H4 (cell line): Measurements from ENCODE around the gene FURIN. TPM values are rescaled to one million over a fixed set of nuclear protein-coding genes. Genes with fewer than 3 reads are reported as not detected.
A peak's percentile ranks its signal among the peaks of the same experiment; 100 is the strongest.
"Not testable (repeated sequence)": the region's sequence is repeated elsewhere in the genome, so short reads cannot be mapped to it uniquely, and the experiment has no call there.

ENCODE experiments used
- DNase-seq: peaks from one replicate; pipeline ENCODE4 v3.0.0-alpha.2; 2015; ENCODE audit warnings: low spot score
- total RNA-seq: library from RNA; depleted of rRNA; stranded (reverse); fragments of >200 nt; shearing (Covaris generic); gene quantifications from 2 replicates; pipeline ENCODE4 v1.2.3, GENCODE V29; 2014

The FURIN gene
- total RNA-seq, 1 experiment from 2014 or later, result 8.1 TPM

DNA sequence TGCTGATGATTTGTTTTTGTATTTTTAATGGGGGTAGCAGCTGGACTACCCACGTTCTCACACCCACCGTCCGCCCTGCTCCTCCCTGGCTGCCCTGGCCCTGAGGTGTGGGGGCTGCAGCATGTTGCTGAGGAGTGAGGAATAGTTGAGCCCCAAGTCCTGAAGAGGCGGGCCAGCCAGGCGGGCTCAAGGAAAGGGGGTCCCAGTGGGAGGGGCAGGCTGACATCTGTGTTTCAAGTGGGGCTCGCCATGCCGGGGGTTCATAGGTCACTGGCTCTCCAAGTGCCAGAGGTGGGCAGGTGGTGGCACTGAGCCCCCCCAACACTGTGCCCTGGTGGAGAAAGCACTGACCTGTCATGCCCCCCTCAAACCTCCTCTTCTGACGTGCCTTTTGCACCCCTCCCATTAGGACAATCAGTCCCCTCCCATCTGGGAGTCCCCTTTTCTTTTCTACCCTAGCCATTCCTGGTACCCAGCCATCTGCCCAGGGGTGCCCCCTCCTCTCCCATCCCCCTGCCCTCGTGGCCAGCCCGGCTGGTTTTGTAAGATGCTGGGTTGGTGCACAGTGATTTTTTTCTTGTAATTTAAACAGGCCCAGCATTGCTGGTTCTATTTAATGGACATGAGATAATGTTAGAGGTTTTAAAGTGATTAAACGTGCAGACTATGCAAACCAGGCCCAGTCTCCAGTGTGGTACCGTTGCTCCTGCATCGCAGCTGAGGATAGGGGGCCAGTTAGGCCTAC is 14.6 kb downstream of the FURIN start:
- DNase-seq, result no peak

DNA sequence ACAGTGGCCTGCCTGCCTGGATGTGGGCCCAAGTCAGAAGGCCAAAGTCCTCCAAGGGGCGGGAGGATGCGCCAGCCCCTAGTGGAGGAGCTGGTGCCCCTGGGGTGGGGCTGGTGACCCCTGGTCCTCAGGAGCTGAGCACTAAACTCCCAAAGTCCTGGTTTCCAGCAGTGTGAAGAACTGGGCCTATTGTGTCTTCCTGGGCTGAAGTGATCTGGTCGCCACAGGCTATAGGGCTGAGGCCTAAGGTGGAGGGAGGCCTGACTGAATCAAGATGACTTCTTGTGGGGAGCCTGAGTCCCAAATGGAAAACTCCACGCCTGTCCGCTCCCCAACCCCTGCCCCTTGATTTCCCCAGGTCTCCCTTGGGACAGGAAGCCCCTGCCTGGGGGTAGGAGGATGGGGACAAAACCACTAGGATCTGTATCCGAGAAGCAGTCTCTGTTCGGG is 15.2 kb downstream of the FURIN start:
- DNase-seq, result no peak

DNA sequence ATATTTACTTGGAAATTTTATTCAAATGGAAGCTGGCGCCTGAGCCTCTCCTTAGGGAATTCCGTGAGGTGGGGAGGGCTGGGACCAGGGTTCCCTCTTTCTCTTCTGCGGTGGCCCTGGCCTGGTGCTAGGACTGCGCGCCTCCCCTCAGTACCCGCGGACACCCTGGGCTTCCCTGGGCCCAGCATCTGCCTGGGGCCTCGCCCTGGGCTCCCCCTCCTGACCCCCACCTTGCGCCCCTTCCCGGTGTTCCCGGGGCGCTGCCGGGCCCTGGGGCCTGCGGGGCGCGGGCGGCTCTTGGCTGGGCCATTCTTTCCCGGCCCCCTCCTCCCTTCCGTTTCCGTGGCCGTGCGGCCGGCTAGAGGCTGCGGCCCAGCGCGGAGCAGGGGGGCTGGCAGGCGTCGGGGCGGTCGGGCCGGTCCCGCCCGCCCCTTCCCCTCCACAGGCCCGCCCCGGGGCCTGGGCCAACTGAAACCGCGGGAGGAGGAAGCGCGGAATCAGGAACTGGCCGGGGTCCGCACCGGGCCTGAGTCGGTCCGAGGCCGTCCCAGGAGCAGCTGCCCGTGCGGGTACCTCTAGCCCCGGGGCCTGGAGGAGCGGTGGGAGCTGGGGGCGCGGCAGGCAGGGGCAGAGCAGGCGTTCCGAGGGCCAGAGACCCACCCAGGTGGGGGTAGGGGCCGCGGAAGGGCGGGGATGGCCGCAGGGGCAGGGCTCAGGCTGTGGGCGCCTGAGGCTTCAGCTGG is 15.8 kb downstream of the FURIN start, which contains the start of gene FES:
TSS of gene FES (plus strand) at position 529 of the 743 bp plus-strand sequence. CDS start 542 bp downstream, outside the sequence.
- DNase-seq, result no peak

DNA sequence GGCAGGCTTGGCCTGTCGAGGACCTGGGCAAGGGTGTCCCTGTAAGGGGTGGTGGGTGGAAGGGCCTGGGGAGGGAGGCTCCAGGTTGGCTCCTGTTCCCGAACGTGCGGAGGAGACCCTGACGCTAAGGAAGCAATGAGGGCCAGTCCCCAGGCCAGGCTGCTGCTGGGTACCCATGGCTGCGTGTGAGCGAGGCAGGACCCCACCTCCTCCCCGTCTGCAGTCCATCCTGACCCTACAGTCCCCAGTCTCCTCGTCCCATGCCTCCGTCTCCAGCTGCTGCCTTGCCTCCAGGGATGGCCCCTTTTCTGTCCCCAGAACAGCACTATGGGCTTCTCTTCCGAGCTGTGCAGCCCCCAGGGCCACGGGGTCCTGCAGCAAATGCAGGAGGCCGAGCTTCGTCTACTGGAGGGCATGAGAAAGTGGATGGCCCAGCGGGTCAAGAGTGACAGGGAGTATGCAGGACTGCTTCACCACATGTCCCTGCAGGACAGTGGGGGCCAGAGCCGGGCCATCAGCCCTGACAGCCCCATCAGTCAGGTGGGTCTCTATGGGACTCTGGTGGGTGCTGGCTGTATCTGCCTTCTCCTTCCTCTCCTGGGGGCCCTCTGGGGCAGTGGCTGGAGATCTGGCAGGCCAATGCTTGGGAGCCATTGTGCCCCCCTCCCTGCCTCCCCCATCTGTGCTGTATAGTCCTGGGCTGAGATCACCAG is 16.5 kb downstream of the FURIN start:
- no peak for DNase-seq

DNA sequence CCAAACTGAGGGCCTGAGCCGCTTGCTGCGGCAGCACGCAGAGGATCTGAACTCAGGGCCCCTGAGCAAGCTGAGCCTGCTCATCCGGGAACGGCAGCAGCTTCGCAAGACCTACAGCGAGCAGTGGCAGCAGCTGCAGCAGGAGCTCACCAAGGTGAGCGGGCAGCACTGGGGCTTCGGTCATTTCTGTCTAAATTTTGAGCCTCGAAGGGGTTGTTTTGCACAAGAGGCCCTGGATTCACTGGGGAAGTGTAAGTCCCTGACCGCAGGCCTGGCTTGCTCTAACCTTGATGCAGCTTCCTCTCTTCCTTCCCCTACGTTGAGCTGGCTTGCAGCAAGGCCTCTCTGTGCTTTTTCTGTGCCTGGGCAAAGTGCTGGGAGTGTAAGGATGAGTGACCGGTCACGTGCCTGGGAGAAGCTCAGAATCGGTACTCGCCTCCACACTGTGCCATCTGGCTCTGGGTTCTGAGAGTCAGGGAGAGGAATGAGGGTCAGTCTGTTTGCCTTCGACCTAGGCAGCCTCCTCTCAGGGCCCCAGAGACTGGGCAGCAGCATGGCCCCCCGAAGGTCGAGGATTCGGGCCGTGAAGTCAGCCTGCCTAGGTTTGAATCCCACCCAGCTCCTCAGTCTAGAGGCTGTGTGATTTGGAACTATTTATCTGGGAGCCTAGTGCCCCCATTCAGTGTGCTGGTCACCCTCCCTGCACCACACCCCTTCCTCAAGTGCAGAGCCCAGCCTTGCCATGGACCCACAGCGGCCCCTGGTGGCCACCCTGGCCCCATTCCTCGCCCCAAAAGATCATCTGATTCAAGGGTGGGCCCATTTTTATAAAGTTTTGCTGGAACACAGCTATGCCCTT is 17.3 kb downstream of the FURIN start:
- peak; percentile 43 for DNase-seq

DNA sequence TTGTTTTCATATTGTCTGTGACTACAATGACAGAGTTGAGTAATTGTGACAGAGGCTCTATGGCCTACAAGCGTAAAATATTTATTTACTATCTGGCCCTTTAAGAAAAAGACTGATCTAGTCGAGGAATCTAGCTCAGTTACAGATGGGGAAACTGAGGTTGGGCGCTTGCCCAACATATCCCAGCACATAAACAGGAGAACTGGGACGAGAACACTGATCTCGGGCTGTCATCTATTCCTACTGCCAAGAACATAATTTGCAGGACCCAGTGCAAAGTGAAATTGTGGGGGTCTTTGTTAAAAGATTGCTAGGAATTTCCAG is 17.9 kb downstream of the FURIN start:
- DNase-seq, result no peak

DNA sequence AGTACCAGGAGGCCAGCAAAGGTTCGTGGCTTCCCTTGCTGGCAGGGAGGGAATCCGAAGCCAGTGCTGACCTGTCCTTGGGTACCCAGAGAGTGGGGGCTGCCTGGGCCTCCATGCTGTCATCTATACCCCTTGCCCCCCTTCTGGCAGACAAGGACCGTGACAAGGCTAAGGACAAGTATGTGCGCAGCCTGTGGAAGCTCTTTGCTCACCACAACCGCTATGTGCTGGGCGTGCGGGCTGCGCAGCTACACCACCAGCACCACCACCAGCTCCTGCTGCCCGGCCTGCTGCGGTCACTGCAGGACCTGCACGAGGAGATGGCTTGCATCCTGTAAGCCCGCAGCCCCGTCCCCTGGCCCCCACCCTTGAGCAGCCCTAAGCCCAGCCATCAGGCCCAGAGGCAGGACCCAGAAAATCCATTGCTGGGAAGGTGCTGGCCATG is 18.7 kb downstream of the FURIN start:
- DNase-seq, result no peak

DNA sequence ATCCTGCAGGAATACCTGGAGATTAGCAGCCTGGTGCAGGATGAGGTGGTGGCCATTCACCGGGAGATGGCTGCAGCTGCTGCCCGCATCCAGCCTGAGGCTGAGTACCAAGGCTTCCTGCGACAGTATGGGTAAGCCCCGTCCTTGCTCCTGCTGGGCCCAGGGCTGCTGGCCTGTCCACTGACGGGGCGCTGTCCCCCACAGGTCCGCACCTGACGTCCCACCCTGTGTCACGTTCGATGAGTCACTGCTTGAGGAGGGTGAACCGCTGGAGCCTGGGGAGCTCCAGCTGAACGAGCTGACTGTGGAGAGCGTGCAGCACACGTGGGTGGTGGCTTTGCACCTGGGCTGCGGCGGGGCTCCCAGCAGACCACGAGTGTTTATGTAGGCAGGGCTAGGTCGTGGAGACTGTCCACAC is 20.9 kb downstream of the FURIN start:
- no peak for DNase-seq

DNA sequence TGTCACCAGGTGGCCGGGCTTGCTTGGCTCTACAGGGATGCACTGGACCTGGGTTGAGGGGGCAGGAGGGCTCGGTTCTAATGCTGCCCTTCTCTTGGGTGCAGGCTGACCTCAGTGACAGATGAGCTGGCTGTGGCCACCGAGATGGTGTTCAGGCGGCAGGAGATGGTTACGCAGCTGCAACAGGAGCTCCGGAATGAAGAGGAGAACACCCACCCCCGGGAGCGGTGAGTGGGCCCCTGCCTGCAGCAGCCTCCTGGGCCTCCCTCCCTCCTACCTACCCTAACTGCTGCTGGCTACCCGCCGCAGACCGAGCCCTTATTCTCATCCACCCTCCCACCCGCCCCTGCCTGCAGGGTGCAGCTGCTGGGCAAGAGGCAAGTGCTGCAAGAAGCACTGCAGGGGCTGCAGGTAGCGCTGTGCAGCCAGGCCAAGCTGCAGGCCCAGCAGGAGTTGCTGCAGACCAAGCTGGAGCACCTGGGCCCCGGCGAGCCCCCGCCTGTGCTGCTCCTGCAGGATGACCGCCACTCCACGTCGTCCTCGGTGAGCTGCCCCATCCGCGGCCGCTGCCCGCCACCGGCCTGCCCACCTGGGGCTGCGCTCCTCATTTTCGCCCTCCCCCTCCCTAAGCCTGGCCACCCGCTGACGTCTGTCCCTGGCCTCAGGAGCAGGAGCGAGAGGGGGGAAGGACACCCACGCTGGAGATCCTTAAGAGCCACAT is 21.5 kb downstream of the FURIN start:
- no peak for DNase-seq

DNA sequence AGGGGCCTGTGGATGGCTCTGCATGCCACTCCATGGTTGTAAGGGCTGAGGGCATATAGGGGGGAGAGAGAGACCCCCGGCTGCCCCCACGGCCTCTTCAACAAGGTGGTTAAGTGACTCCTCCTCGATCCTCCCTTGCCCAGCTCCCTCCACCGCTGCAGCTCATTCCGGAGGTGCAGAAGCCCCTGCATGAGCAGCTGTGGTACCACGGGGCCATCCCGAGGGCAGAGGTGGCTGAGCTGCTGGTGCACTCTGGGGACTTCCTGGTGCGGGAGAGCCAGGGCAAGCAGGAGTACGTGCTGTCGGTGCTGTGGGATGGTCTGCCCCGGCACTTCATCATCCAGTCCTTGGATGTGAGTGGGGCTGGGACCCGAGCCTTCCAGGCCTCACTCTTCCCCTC is 22.5 kb downstream of the FURIN start:
- no peak for DNase-seq

DNA sequence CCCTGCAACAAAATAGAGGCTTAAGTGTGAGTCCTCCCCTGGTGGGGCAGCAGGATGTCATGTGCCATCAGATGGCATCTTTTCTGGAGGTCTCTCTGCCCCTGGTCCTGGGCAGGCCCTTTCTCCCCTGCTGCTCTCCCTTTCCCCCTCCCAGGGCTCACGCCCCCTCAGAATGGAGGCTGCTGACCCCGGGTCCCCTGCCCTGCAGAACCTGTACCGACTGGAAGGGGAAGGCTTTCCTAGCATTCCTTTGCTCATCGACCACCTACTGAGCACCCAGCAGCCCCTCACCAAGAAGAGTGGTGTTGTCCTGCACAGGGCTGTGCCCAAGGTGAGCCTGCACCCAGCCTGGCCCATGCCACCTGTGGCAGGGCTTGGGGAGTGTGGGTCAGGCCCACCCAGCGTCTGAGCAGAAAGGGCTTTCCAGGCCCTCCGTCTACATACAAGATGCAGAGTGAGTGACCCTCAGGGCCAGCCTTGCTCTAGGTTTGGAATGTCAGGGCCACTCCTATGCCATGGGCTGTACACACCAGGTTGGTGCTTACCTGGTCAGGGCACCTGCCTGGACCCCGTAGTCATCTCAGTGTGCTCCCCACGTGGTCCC is 23.1 kb downstream of the FURIN start:
- DNase-seq, result no peak

DNA sequence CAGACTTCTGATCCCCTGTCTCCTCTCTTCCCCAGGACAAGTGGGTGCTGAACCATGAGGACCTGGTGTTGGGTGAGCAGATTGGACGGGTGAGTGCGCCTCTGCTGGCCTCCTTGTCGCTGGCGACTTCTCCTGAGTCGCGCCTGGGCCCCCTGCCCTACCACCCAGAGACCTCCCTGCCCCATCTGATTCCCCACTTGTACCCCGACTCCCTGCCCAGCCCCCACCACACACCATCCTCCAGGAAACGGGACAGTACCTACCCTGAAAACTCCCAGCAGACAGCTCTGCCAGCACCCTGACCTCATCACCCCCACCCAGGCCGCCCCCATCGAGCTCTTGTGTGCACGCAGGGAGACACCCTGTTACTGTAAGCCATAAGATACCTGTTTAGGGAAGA is 23.6 kb downstream of the FURIN start:
- DNase-seq, result no peak

DNA sequence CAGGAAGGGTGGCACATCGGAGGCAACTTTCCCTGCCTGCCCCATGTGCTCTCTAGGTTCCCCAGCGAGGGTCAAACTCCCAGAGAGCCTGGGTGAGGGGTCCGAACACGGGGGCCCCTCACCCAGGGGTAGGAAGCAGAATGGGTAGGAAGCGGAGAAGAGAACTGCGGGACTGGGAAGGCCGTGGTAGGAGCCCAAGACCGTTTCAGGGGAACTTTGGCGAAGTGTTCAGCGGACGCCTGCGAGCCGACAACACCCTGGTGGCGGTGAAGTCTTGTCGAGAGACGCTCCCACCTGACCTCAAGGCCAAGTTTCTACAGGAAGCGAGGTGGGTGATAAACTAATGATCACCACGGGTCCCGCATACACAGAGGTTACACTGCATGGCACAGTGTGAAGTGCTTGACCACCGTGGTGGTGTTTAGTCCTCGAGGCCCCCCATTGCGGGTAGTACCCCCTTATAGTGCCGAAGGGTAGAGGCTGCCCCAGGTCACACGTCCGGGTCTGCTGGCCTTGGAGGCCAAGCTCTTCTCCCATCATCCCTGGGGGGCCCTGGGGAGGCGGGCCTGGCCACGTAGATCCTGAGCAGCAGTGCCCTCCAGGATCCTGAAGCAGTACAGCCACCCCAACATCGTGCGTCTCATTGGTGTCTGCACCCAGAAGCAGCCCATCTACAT is 24.2 kb downstream of the FURIN start:
- no peak for DNase-seq

DNA sequence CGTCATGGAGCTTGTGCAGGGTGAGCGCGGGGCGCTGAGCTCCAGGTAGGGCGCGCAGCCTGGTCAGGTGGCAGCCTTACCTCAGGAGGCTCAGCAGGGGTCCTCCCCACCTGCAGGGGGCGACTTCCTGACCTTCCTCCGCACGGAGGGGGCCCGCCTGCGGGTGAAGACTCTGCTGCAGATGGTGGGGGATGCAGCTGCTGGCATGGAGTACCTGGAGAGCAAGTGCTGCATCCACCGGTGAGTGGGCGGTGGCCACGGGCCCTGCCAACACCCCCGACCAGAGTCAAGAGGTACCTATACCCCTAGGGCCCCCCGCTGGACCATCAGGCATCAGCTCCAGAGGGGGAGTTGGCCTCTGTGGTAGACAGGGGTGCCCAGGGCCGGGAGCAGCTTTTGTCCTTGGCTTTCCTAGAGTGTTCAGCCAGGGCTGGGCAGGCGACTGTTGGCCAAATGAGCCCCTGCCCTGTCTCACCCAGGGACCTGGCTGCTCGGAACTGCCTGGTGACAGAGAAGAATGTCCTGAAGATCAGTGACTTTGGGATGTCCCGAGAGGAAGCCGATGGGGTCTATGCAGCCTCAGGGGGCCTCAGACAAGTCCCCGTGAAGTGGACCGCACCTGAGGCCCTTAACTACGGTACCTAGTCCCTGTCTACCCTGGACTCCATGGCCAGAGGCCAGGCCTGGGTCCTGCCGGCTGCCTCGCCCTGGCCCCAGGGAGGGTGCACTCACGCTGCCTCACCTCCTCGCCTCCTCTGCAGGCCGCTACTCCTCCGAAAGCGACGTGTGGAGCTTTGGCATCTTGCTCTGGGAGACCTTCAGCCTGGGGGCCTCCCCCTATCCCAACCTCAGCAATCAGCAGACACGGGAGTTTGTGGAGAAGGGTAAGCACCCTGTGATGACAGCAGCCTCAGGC is 25.0 kb downstream of the FURIN start:
- no peak for DNase-seq

DNA sequence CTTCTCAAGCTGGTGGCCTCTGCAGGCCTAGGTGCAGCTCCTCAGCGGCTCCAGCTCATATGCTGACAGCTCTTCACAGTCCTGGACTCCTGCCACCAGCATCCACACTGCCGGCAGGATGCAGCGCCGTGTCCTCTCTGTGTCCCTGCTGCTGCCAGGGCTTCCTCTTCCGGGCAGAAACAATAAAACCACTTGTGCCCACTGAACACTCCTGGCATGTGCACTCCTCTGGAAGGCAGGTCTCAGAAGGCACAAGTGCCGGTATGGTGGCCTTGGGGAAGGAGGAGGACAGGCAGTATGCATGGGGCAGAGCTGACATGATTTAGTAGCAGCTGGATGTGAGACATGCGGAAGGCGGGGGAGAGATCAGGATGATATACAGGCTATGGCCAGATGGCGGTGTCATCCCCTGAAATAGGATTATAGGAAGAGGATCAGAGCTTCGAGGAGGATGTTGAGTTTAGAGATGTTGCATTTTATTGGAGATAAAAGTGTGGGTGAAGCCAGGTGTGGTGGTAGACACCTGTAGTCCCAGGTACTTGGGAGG is 27.3 kb downstream of the FURIN start:
- no peak for DNase-seq

DNA sequence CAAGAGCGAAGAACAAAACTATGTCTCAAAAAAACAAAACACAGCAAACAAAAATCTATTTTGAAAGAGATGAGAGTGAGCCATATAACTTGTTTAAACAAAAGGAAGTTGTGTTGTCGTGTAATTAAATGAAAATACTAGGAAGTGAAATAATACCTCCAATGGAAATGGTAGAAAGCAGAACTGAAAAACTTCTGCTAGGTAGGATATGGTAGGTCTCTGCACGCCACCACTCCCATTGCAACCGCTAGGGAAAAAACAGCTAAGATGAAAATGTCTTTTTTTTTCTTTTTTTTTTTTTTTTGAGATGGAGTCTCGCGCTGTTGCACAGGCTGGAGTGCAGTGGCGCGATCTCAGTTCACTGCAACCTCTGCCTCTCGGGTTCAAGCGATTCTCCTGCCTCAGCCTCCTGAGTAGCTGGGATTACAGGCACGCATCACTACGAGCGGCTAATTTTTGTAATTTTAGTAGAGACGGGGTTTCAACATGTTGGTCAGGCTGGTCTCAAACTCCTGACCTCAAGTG is 28.8 kb downstream of the FURIN start:
- not testable (repeated sequence) for DNase-seq

DNA sequence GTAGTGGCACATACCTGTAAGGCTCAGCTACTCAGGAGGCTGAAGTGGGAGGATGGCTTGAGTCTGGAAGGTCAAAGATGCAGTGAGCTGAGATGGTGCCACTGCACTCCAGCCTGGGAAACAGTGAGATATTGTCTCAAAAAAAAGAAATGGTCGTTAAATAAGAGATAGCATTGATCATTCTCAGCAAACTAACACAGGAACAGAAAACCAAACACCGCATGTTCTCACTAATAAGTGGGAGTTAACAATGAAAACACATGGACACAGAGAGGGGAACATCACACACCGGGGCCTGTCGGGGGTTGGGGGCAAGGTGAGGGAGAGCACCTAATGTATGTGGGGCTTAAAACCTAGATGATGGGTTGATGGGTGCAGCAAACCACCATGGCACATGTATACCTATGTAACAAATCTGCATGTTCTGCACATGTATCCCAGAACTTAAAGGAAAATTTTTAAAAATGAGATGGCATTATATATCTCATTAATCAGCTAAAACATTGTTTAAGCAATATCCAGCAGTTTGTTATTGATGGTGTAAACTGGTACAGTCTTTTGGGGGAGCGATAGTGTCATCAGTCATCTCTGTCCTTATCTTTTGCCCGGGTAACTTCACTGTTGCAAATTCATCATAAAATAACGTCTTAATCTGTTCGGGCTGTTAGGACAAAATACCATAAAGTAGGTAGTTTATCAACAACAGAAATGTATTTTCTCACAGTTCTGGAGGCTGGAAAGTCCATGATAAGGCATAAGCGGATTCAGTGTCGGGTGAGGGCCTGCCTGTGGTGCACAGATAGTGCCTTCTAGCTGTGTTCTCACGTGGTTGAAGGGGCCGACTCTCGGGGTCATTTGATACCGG is 33.0 kb downstream of the FURIN start:
- no peak for DNase-seq
